Measurements from ENCODE around the gene MAGEA2B. TPM values are rescaled to one million over a fixed set of nuclear protein-coding genes. Genes with fewer than 3 reads are reported as not detected.
"Not testable (repeated sequence)": the region's sequence is repeated elsewhere in the genome, so short reads cannot be mapped to it uniquely, and the experiment has no call there.

The MAGEA2B gene
- total RNA-seq, 1 experiment from 2014 or later = not detected

- DNase-seq (ENCODE audit: low read depth, low spot score); H3K27ac ChIP-seq (ENCODE audit: low read length); CTCF ChIA-PET; H3K4me1 ChIP-seq (ENCODE audit: control insufficient read depth, insufficient read depth, low read length); intact Hi-C loops (cut with micrococcal nuclease; ENCODE audit: unreplicated experiment); BruUV-seq (replicated peaks); ATAC-seq; POLR2A ChIA-PET; H3K9me3 ChIP-seq (ENCODE audit: control insufficient read depth, insufficient read depth, low read depth, low read length); in situ Hi-C loops (cut with HindIII; ENCODE audit: low pct_unique_long_range_greater_than_20kb, low sequenced_read_pairs); H3K4me3 ChIP-seq (ENCODE audit: low read depth in 2 of 2, low read length in 2 of 2); H3K27me3 ChIP-seq (ENCODE audit: control insufficient read depth, insufficient read depth, low read length); H3K36me3 ChIP-seq (ENCODE audit: control insufficient read depth, insufficient read depth, low read length): not testable (repeated sequence)
Measured at GRCh38 chrX:152697952-152698931, 16.2 kb upstream of the MAGEA2B start, which contains the start of gene MAGEA3. TSS of gene MAGEA3 (plus strand) at chrX:152698794. CDS start at chrX:152700833, 2,039 bp downstream.

GRCh38 chrX:152700390-152700789, 14.0 kb upstream of the MAGEA2B start:
- ATAC-seq; BruUV-seq (replicated peaks); H3K9me3 ChIP-seq (ENCODE audit: control insufficient read depth, insufficient read depth, low read depth, low read length); H3K4me3 ChIP-seq (ENCODE audit: low read depth in 2 of 2, low read length in 2 of 2); H3K27me3 ChIP-seq (ENCODE audit: control insufficient read depth, insufficient read depth, low read length); DNase-seq (ENCODE audit: low read depth, low spot score); H3K27ac ChIP-seq (ENCODE audit: low read length); in situ Hi-C loops (cut with HindIII; ENCODE audit: low pct_unique_long_range_greater_than_20kb, low sequenced_read_pairs); H3K4me1 ChIP-seq (ENCODE audit: control insufficient read depth, insufficient read depth, low read length); CTCF ChIA-PET; H3K36me3 ChIP-seq (ENCODE audit: control insufficient read depth, insufficient read depth, low read length); intact Hi-C loops (cut with micrococcal nuclease; ENCODE audit: unreplicated experiment); POLR2A ChIA-PET: not testable (repeated sequence)

- H3K4me3 ChIP-seq (ENCODE audit: low read depth in 2 of 2, low read length in 2 of 2); ATAC-seq; H3K36me3 ChIP-seq (ENCODE audit: control insufficient read depth, insufficient read depth, low read length); POLR2A ChIA-PET; intact Hi-C loops (cut with micrococcal nuclease; ENCODE audit: unreplicated experiment); CTCF ChIA-PET; H3K27ac ChIP-seq (ENCODE audit: low read length); in situ Hi-C loops (cut with HindIII; ENCODE audit: low pct_unique_long_range_greater_than_20kb, low sequenced_read_pairs); DNase-seq (ENCODE audit: low read depth, low spot score); H3K4me1 ChIP-seq (ENCODE audit: control insufficient read depth, insufficient read depth, low read length); H3K27me3 ChIP-seq (ENCODE audit: control insufficient read depth, insufficient read depth, low read length); H3K9me3 ChIP-seq (ENCODE audit: control insufficient read depth, insufficient read depth, low read depth, low read length); BruUV-seq (replicated peaks): not testable (repeated sequence)
Measured at GRCh38 chrX:152706500-152706899, 7.9 kb upstream of the MAGEA2B start.

GRCh38 chrX:152709173-152709572, 5.3 kb upstream of the MAGEA2B start, which contains the start of gene CSAG2:
TSS of gene CSAG2 (minus strand) at chrX:152709273. CDS start at chrX:152709112, 161 bp downstream.
- in situ Hi-C loops (cut with HindIII; ENCODE audit: low pct_unique_long_range_greater_than_20kb, low sequenced_read_pairs); BruUV-seq (replicated peaks); CTCF ChIA-PET: not testable (repeated sequence)

GRCh38 chrX:152713195-152713594, 1.2 kb upstream of the MAGEA2B start:
- DNase-seq (ENCODE audit: low read depth, low spot score); in situ Hi-C loops (cut with HindIII; ENCODE audit: low pct_unique_long_range_greater_than_20kb, low sequenced_read_pairs); intact Hi-C loops (cut with micrococcal nuclease; ENCODE audit: unreplicated experiment); H3K27ac ChIP-seq (ENCODE audit: low read length); H3K4me1 ChIP-seq (ENCODE audit: control insufficient read depth, insufficient read depth, low read length); H3K4me3 ChIP-seq (ENCODE audit: low read depth in 2 of 2, low read length in 2 of 2); H3K9me3 ChIP-seq (ENCODE audit: control insufficient read depth, insufficient read depth, low read depth, low read length); POLR2A ChIA-PET; BruUV-seq (replicated peaks); H3K27me3 ChIP-seq (ENCODE audit: control insufficient read depth, insufficient read depth, low read length); CTCF ChIA-PET; H3K36me3 ChIP-seq (ENCODE audit: control insufficient read depth, insufficient read depth, low read length); ATAC-seq: not testable (repeated sequence)

More at GRCh38 chrX:152709173-152709572, 5.3 kb upstream of the MAGEA2B start, which contains the start of gene CSAG2:
- DNase-seq (ENCODE audit: low read depth, low spot score); H3K27ac ChIP-seq (ENCODE audit: low read length); H3K4me1 ChIP-seq (ENCODE audit: control insufficient read depth, insufficient read depth, low read length); POLR2A ChIA-PET; H3K4me3 ChIP-seq (ENCODE audit: low read depth in 2 of 2, low read length in 2 of 2); intact Hi-C loops (cut with micrococcal nuclease; ENCODE audit: unreplicated experiment); H3K36me3 ChIP-seq (ENCODE audit: control insufficient read depth, insufficient read depth, low read length); ATAC-seq; H3K9me3 ChIP-seq (ENCODE audit: control insufficient read depth, insufficient read depth, low read depth, low read length); H3K27me3 ChIP-seq (ENCODE audit: control insufficient read depth, insufficient read depth, low read length): not testable (repeated sequence)

Data from Panc1 (cell line).